Upper lobe of left lung (tissue), 6 donors: Measurements from ENCODE around the gene PITPNM3. TPM values are rescaled to one million over a fixed set of nuclear protein-coding genes. Genes with fewer than 3 reads are reported as not detected.

ENCODE experiments used
- ATAC-seq, 2 donors: fragments of 200-7000 bp; cut with Tn5 transposase; one replicate each; pipeline ENCODE4 v1.9.1; 2022; ENCODE audit warnings: mild to moderate bottlenecking in 2 of 2, moderate library complexity in 2 of 2; ENCODE audit not compliant: low FRiP score in 2 of 2
- DNase-seq, 2 donors: peaks; one replicate each; pipeline ENCODE4 v3.0.0-alpha.2; 2019 to 2020
- H3K27ac ChIP-seq, 4 donors: fragments of 200-600 bp; sonication (generic); one replicate each; pipeline ENCODE4 v1.5.1; 2016 to 2019
- H3K27me3 ChIP-seq, 4 donors: fragments of 200-600 bp; sonication (generic); one replicate each; pipeline ENCODE4 v1.5.1; 2017 to 2019
- H3K36me3 ChIP-seq, 4 donors: fragments of 200-600 bp; sonication (generic); one replicate each; pipeline ENCODE4 v1.5.1; 2016 to 2019
- H3K4me1 ChIP-seq, 4 donors: fragments of 200-600 bp; sonication (generic); one replicate each; pipeline ENCODE4 v1.5.1; 2018 to 2019
- H3K4me3 ChIP-seq, 4 donors: fragments of 200-600 bp; sonication (generic); one replicate each; pipeline ENCODE4 v1.5.1; 2017 to 2019; ENCODE audit warnings: mild to moderate bottlenecking in 2 of 4, moderate library complexity in 1 of 4
- H3K9me3 ChIP-seq, 4 donors: fragments of 200-600 bp; sonication (generic); one replicate each; pipeline ENCODE4 v1.5.1; 2018 to 2019
- EP300 ChIP-seq, 4 donors: sonication (generic); formaldehyde crosslinking; IDR thresholded peaks; one replicate each; pipeline ENCODE4 v1.5.1; 2017; ENCODE audit warnings: antibody characterized with exemption in 4 of 4, control low read depth in 2 of 4
- POLR2A ChIP-seq, 4 donors: fragments of 450-650 bp; IDR thresholded peaks; one replicate each; pipeline ENCODE4 v1.5.1; 2016 to 2017; ENCODE audit warnings: antibody characterized with exemption in 4 of 4, mild to moderate bottlenecking in 2 of 4
- POLR2AphosphoS5 ChIP-seq, 2 donors: sonication (generic); formaldehyde crosslinking; IDR thresholded peaks; one replicate each; pipeline ENCODE4 v1.5.1; 2017; ENCODE audit warnings: antibody characterized with exemption in 2 of 2
- WGBS, 2 donors: methylation state at CpG; one replicate each; pipeline ENCODE4 v1.1.5; 2017 to 2018; 5-methylcytosine and 5-hydroxymethylcytosine counted together
- small RNA-seq, 4 donors: library from RNA; depleted of rRNA; stranded (forward); fragments of <200 nt; gene quantifications; one replicate each; pipeline ENCODE3, GENCODE V24; 2016
- total RNA-seq, 6 donors: library from RNA; depleted of rRNA in 4 of 6; stranded (reverse); fragments of >200 nt in 4 of 6; gene quantifications; one replicate each; pipeline versions ENCODE4 v1.1.0 to v1.2.1, GENCODE V29; 2016 to 2021
- TF ChIP-seq, protein P1 (sequence below), 6 experiments: fragments of 450-650 bp in 4 of 6; fragments of 200-600 bp in 2 of 6; sonication (generic) in 2 of 6; IDR thresholded peaks; one replicate each; pipeline ENCODE4 v1.5.1; 2016 to 2019; ENCODE audit warnings: antibody characterized with exemption in 6 of 6
- donor health status: DM: no; HTN: no; CAD: no; lungs with moderate emphysema.
- donor health status: DM: no; HTN: yes; CAD: no; lungs with severe emphysema.

PITPNM3 gene
- total RNA-seq, 6 donors from 2014 or later = 10.3 to 16.3 (median 12.5) TPM

DNA sequence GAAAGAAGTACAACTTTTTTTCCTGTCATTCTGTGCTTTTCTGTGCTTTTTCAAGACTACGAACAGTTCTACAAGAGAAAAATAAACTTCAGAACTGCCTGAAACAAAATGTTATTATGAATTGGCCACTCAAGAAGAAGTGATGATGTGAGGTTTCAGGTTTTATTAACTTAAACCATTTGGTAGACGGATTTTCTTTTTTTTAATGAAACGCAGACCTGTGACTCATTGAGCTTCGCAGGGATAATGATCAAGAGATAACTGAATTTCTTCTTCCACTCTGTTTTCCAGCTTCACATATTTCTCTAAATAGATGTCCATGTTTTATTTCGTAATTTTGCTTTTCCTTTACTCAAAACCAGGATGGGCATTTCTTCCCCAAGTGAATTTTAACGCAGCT, 154.1 kb downstream of the PITPNM3 start:
- WGBS, 2 donors = 77 to 86% methylated on average over 6 of the region's 6 CpGs
- peaks cover 0 to 4% (median 0%) of the 10 kb centered on the region in 4 donors for H3K9me3 ChIP-seq
- H3K4me3 ChIP-seq = no peak overlapping the region
- no peaks in the 10 kb centered on the region for H3K4me1 ChIP-seq
- no peaks in the 10 kb centered on the region for H3K36me3 ChIP-seq
- no peak overlapping the region for H3K27ac ChIP-seq
- TF ChIP-seq, protein P1, sequence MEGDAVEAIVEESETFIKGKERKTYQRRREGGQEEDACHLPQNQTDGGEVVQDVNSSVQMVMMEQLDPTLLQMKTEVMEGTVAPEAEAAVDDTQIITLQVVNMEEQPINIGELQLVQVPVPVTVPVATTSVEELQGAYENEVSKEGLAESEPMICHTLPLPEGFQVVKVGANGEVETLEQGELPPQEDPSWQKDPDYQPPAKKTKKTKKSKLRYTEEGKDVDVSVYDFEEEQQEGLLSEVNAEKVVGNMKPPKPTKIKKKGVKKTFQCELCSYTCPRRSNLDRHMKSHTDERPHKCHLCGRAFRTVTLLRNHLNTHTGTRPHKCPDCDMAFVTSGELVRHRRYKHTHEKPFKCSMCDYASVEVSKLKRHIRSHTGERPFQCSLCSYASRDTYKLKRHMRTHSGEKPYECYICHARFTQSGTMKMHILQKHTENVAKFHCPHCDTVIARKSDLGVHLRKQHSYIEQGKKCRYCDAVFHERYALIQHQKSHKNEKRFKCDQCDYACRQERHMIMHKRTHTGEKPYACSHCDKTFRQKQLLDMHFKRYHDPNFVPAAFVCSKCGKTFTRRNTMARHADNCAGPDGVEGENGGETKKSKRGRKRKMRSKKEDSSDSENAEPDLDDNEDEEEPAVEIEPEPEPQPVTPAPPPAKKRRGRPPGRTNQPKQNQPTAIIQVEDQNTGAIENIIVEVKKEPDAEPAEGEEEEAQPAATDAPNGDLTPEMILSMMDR (IDR thresholded peaks at IDR 0.05) = no peak
- TF ChIP-seq EP300 (IDR thresholded peaks at IDR 0.05) = no peak
- no peak for TF ChIP-seq POLR2AphosphoS5 (IDR thresholded peaks at IDR 0.05)
- no peak for TF ChIP-seq POLR2A (IDR thresholded peaks at IDR 0.05)
- ATAC-seq (no peak), DNase-seq (no peak)
- H3K27me3 ChIP-seq = no peaks in the 10 kb centered on the region

Small RNA genes lying within 50 kb of the gene (small RNA-seq; reads per million reads assigned to genes)
- gene RF00017 = 0 reads per million in 4 donors
- 0 to 1.1 (median 0.06) reads per million in 4 donors for gene RNA5SP435

Other genes starting within 250 kb of the PITPNM3 start
- gene AIPL1, start 121.4 kb downstream of the PITPNM3 start, total RNA-seq = not detected
- gene PIMREG, start 112.1 kb downstream of the PITPNM3 start, total RNA-seq = 1 to 10 TPM in 1 of 6 donors, under 1 TPM in 3, not detected in 2; 0.67 to 1.3 (median 0.77) TPM
- 10 to 100 TPM; 12.4 to 58.7 (median 19.7) TPM for gene KIAA0753, start 84.2 kb upstream of the PITPNM3 start, total RNA-seq
- gene TXNDC17, start 84.5 kb upstream of the PITPNM3 start, total RNA-seq = 100 to 1,000 TPM in 1 of 6 donors, 10 to 100 TPM in 5; 36.7 to 176 (median 67.0) TPM
- gene MED31, start 95.0 kb upstream of the PITPNM3 start, total RNA-seq = 10 to 100 TPM in 3 of 6 donors, 1 to 10 TPM in 3; 1.8 to 22.9 (median 13.2) TPM
- gene C17orf100, start 95.2 kb upstream of the PITPNM3 start, total RNA-seq = 1 to 10 TPM in 3 of 6 donors, under 1 TPM in 3; 0.78 to 7.3 (median 1.3) TPM
- under 1 TPM in 2 of 6 donors, not detected in 4; 0.09 to 0.27 TPM for gene SLC13A5, start 156.8 kb upstream of the PITPNM3 start, total RNA-seq
- gene XAF1, start 199.5 kb upstream of the PITPNM3 start, total RNA-seq = 100 to 1,000 TPM in 2 of 6 donors, 10 to 100 TPM in 4; 24.3 to 245 (median 75.2) TPM
- 1 to 10 TPM in 1 of 6 donors, under 1 TPM in 1, not detected in 4; 0.33 to 3.1 TPM for gene FBXO39, start 219.7 kb upstream of the PITPNM3 start, total RNA-seq